Measurements from ENCODE around the gene TMEM259. TPM values are rescaled to one million over a fixed set of nuclear protein-coding genes. Genes with fewer than 3 reads are reported as not detected.

The TMEM259 gene
- total and polyA plus RNA-seq, 8 donors = 74.2 to 154 (median 101) TPM

GRCh38 chr19:991174-991931 lies 29.6 kb downstream of the TMEM259 start:
- Histone ChIP-seq H3K9me3 (no peaks in the 10 kb centered on the region), H3K27ac (no peak overlapping the region), H3K27me3 (peaks cover 9 to 18% of the 10 kb centered on the region in 2 donors), H3K4me3 (no peak overlapping the region), H3K36me3 (peaks cover 0 to 70% of the 10 kb centered on the region in 2 donors), H3K4me1 (peaks cover 0 to 6% of the 10 kb centered on the region in 2 donors)
- peak in 1 of 4 donors; percentile 86 for DNase-seq
- intact Hi-C loops (cut with DNase I) = no loop called here
- no peak for TF ChIP-seq CTCF (IDR thresholded peaks at IDR 0.05)
- no peak for ATAC-seq

GRCh38 chr19:990746-991145 lies 30.2 kb downstream of the TMEM259 start:
- DNase-seq (peak in 1 of 4 donors; percentile 75), ATAC-seq (no peak)
- Histone ChIP-seq H3K27ac (no peak overlapping the region), H3K36me3 (peaks cover 0 to 76% of the 10 kb centered on the region in 2 donors), H3K27me3 (peaks cover 3 to 12% of the 10 kb centered on the region in 2 donors), H3K4me1 (peaks cover 0 to 3% of the 10 kb centered on the region in 2 donors), H3K4me3 (no peak overlapping the region), H3K9me3 (no peaks in the 10 kb centered on the region)
- TF ChIP-seq CTCF (IDR thresholded peaks at IDR 0.05) = no peak
- intact Hi-C loops (cut with DNase I) = no loop called here

- Histone ChIP-seq H3K27me3 (peaks cover 0 to 6% of the 10 kb centered on the region in 2 donors), H3K4me1 (peaks cover 0 to 8% of the 10 kb centered on the region in 2 donors), H3K4me3 (no peak overlapping the region), H3K9me3 (no peaks in the 10 kb centered on the region), H3K27ac (no peak overlapping the region), H3K36me3 (peaks cover 0 to 77% of the 10 kb centered on the region in 2 donors)
- ATAC-seq (no peak), DNase-seq (peak in 1 of 4 donors; percentile 77)
- no peak for TF ChIP-seq CTCF (IDR thresholded peaks at IDR 0.05)
- intact Hi-C loops (cut with DNase I) = no loop called here
These were observed 30.8 kb downstream of the TMEM259 start for GRCh38 chr19:990119-990571.

- peaks cover 0 to 14% of the 10 kb centered on the region in 2 donors for H3K4me1 ChIP-seq
- no peak for TF ChIP-seq CTCF (IDR thresholded peaks at IDR 0.05)
- no peak overlapping the region for H3K27ac ChIP-seq
- ATAC-seq = no peak
- no peaks in the 10 kb centered on the region for H3K27me3 ChIP-seq
- no peak overlapping the region for H3K4me3 ChIP-seq
- intact Hi-C loops (cut with DNase I) = loop anchor here in 1 of 2 donors (10.0 kb wide), 1 partner anchor 215 kb away; no protein-coding TSS in a partner anchor
- peak in 1 of 4 donors; percentile 75 for DNase-seq
- H3K9me3 ChIP-seq = no peaks in the 10 kb centered on the region
- H3K36me3 ChIP-seq = peaks cover 0 to 75% of the 10 kb centered on the region in 2 donors
These were observed 31.4 kb downstream of the TMEM259 start for GRCh38 chr19:989381-990081.

GRCh38 chr19:988510-988909 lies 32.4 kb downstream of the TMEM259 start:
- no peak overlapping the region for H3K4me3 ChIP-seq
- H3K27me3 ChIP-seq = no peaks in the 10 kb centered on the region
- no peak overlapping the region for H3K27ac ChIP-seq
- DNase-seq (no peak), ATAC-seq (no peak)
- intact Hi-C loops (cut with DNase I) = loop anchor here in 1 of 2 donors (10.0 kb wide), 1 partner anchor 214 kb away; no protein-coding TSS in a partner anchor
- peaks cover 0 to 64% of the 10 kb centered on the region in 2 donors for H3K36me3 ChIP-seq
- no peak for TF ChIP-seq CTCF (IDR thresholded peaks at IDR 0.05)
- H3K4me1 ChIP-seq = peaks cover 3 to 20% of the 10 kb centered on the region in 2 donors
- H3K9me3 ChIP-seq = no peaks in the 10 kb centered on the region
